ENCODE data around the gene SYNE2.
"Not testable (repeated sequence)": the region's sequence is repeated elsewhere in the genome, so short reads cannot be mapped to it uniquely, and the experiment has no call there.

Gene SYNE2

DNA sequence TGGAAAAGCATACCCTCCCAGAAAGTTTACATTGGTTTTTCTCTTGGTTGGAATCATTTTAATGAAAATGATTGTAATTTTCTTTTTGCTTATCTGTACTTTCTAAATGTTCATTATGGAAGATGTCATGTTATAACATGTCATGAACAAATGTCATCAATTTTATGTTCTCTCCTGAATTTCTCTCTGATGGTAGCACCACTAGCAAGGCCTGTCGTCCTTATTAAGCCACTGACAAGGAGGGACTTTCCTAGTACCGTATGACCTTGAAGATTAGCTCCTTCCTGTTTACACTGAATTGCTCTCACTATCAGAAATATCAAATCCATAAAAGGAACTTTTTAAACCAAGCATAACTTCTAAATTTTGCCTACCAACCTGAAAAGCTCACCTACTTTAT is 342.4 kb downstream of the SYNE2 start:
- DNase-seq (ENCODE audit: low read depth) = no peak

DNA sequence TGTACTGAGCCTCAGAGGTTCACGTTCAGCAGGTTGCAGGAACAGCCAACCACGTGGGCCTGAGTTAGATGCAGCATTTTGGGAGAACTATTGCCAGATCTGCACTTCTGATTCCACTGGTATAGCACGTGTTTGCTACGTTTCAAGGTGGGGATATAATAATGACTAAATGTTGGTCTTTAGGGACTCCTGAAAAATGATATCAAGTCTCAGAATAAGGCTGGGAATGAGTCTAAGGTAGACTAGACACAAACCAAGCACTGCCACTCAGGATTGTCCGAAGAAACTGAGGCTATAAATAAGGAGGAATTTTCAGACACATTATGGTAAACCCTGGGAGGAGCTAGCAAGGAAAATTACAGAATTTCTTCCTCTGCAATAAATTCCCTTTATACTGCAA is 343.3 kb downstream of the SYNE2 start:
- DNase-seq (ENCODE audit: low read depth) = no peak

GRCh38 chr14:64196814-64197411 is 344.1 kb downstream of the SYNE2 start:
- DNase-seq (ENCODE audit: low read depth) = no peak

DNA sequence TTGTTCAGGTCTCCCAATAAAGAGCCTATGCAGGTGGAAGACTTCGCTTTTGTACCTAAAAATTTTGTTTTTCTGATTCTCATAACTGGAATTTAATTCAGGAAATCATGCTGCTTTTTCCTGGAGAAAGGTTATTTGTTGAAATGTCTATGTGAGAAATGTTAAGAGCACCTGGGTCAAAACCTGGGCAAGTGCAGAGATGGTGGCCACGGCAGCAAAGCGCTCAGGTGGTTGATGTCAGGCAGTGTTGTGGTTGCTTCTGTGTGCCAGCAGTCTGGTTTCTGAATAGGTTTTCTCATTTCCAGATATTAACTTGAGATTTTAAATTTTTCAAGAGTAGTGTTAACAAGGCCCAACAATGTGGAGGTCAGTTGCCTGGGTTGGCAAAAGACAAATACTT is 345.2 kb downstream of the SYNE2 start:
- DNase-seq (ENCODE audit: low read depth) = no peak

- no peak for DNase-seq (ENCODE audit: low read depth)
Measured at GRCh38 chr14:64198486-64198885, 345.7 kb downstream of the SYNE2 start.

DNA sequence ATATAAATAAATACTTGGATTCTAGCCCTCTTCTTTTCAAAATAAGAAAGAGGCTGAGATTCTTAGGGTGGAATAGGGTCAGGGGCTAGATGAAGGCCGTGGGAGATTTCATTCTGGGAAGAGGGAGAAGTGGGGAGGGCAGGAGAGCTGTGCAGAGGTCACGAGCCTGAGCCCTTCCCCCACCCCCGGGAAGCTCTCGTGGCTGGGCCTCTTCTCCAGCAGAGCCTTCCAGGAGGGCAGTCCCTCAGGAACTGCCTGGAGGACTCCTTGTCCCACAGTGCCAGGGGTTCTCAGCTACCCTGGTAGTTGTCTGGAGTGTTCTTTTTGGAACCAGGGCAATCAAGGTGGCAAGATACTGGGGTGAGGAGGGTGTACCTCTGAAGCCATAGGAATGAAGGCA is 347.4 kb downstream of the SYNE2 start:
- DNase-seq (ENCODE audit: low read depth) = no peak

DNA sequence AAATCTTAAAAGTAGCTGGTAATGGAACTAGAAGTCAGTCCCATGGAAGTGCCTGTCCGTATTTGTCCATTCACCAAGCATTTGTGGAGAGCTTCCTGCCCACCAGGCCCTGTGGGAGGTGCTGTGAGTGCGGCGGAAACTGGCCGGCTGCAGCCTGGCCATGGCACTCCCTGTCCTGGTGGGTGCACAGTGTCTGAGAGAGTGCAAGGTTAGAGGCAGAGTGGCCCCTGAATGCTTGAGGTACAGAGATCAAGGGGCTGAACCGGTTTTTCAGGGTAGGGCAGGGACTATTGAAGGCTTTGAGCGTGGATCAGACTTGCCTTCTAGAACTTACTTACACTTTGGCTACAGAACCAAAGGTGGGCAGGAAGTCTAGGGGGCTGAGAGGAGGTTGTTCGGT is 348.5 kb downstream of the SYNE2 start:
- no peak for DNase-seq (ENCODE audit: low read depth)

- no peak for DNase-seq (ENCODE audit: low read depth)
Measured at GRCh38 chr14:64201921-64202545, 349.2 kb downstream of the SYNE2 start.

DNA sequence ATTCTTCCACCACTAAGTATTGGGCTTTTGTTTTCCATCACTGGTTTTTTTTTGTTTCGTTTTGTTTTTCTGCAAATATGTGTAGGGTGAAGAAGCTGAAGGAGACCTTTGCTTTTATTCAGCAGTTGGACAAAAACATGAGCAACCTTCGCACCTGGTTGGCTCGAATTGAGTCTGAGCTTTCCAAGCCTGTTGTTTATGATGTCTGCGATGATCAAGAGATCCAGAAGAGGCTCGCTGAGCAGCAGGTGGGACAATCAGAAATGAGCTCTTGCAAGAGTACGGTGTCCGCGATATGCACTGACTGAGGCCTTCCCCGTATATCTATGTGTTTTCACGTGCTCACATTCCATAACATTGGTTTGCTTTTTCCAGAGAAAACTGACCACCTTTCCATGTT is 349.9 kb downstream of the SYNE2 start:
- DNase-seq (ENCODE audit: low read depth) = no peak

DNA sequence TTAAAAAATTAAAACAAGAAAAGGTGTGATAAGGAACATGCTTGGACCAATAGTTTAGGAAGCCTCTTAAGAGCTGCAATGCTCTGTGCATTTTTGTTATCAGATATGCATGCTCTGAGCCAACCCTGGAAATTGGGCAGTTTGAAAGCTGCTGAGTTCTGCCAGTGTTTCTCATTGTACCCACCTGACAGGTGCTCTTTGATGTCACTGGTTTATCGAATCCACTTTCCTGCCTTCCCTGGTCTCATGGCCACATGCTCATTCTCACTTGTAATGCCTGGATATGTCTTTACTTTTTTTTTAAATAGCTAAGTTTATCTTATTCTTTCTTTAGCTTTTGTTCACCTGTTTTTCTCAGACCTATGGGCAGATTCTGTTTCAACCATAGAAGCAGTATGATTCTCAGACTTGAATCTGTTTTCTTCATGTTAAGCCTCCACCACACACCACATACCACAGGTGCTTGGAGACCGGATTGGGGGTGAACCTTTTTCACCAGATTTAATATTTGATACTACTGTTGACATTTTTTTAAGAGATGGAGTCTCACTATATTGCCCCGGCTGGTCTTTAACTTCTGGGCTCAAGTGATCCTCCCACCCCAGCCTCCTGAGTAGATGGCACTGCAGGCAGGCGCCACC is 350.7 kb downstream of the SYNE2 start:
- DNase-seq (ENCODE audit: low read depth) = no peak

DNA sequence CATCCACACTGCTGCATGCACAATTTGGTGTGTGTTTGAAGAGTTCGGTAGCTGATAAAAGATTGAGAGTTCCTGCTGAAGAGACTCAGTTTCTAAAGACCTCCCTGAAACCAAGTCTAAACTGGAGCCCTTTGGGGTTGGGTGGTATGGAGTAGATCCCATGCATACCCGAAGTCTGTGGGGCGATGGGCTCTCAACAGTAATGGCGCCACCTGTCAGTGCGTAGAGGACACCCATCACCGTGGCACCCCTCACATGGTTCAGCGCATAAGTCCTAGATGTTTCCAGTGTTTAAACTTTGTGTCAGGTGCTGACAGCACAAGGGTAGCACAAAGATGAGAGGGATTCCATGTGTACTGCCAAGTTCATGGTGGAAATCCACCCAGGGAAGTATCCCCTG is 355.5 kb downstream of the SYNE2 start:
- DNase-seq (ENCODE audit: low read depth) = no peak

GRCh38 chr14:64208981-64209380 is 356.2 kb downstream of the SYNE2 start:
- DNase-seq (ENCODE audit: low read depth) = no peak

GRCh38 chr14:64209444-64210131 is 356.8 kb downstream of the SYNE2 start:
- no peak for DNase-seq (ENCODE audit: low read depth)

- DNase-seq (ENCODE audit: low read depth) = no peak
Measured at GRCh38 chr14:64210216-64210615, 357.4 kb downstream of the SYNE2 start.

GRCh38 chr14:64210912-64211311 is 358.1 kb downstream of the SYNE2 start:
- DNase-seq (ENCODE audit: low read depth) = not testable (repeated sequence)

DNA sequence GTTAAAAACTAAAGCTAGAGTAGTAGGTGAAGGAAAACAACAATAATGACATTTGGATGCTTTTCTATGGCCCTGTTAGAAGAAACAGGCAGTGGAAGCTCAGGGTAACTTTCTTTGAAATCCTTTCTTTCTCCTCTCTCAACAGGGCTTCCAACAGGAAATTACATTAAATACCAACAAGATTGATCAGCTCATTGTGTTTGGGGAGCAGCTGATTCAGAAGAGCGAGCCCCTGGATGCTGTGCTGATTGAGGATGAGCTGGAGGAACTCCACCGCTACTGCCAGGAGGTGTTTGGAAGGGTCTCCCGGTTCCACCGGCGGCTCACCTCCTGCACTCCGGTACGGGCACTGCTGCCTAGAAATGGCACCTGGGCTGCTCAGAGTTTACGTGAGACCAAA is 359.9 kb downstream of the SYNE2 start:
- DNase-seq (ENCODE audit: low read depth) = no peak

GRCh38 chr14:64213086-64213485 is 360.3 kb downstream of the SYNE2 start:
- no peak for DNase-seq (ENCODE audit: low read depth)

DNA sequence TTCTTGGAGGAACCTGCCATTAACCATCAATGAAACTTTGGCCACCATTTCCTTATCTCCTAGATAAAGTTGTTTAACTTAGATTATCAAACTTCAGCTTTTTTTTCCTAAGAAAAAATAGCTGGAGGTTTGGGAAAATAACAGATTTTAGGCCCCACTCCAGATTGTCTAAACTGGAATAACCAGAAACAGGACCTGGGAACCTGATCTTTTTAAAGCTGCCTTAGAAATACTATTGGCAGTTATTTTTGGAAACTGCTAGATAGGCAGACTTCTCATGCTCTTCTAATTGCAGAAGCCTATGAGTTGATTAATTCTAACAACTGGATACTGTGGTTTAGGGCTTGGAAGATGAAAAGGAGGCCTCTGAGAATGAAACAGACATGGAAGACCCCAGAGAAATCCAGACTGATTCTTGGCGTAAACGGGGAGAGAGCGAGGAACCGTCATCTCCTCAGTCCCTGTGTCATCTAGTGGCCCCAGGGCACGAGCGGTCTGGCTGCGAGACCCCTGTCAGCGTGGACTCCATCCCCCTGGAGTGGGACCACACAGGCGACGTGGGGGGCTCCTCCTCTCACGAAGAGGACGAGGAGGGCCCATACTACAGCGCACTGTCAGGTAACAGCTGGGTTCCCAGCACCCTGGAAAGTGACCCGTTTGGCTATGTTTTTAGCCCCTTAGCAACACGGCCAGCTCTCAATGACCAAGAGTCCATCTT is 361.2 kb downstream of the SYNE2 start:
- no peak for DNase-seq (ENCODE audit: low read depth)

GRCh38 chr14:64215274-64215673 is 362.5 kb downstream of the SYNE2 start:
- no peak for DNase-seq (ENCODE audit: low read depth)

DNA sequence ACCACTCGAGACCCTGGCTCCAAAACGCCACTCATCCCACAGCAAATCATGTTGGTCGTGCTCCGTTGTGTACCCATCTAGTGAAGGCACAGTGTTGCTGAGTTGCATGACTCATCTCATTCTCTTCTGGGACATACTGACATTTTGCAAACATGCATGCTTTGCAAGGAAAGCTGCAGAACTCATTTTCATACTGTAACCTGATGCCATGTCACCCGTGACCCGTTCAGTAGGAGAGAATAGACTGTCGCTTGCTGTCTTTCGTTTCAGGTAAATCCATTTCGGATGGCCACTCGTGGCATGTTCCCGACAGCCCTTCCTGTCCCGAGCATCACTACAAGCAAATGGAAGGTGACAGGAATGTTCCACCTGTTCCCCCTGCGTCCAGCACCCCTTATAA is 363.2 kb downstream of the SYNE2 start:
- no peak for DNase-seq (ENCODE audit: low read depth)

- no peak for DNase-seq (ENCODE audit: low read depth)
Measured at GRCh38 chr14:64217308-64217707, 364.5 kb downstream of the SYNE2 start.

- no peak for DNase-seq (ENCODE audit: low read depth)
Measured at GRCh38 chr14:64217834-64218233, 365.0 kb downstream of the SYNE2 start.
